ENCODE measurements around the gene RHOH. TPM values are rescaled to one million over a fixed set of nuclear protein-coding genes. Genes with fewer than 3 reads are reported as not detected.

RHOH gene
- polyA plus RNA-seq, 2 of the 4 experiments (the other 2 are of a cell fraction): 0.08 to 0.26 TPM

- no peak for DNase-seq (ENCODE audit: low read depth in 1 of 2, low spot score in 1 of 2)
- TF ChIP-seq EHF (CRISPR knock-in tag; IDR thresholded peaks at IDR 0.05) (no peak), EP300 (IDR thresholded peaks at IDR 0.05) (no peak), FOXS1 (CRISPR knock-in tag; IDR thresholded peaks at IDR 0.05) (no peak)
- POLR2A ChIA-PET: interaction anchor here (0.9 kb wide), 1 partner anchor 126 kb away, joined by 3 read pairs; no protein-coding TSS in a partner anchor
- CTCF ChIA-PET: interaction anchor here (0.6 to 1.0 kb wide), 2 partner anchors 92 to 535 kb away, joined by 3 read pairs; no protein-coding TSS in a partner anchor
- Histone ChIP-seq H3K9me3 (no peaks in the 10 kb centered on the region), H3K4me3 (no peak overlapping the region), H3K4me1 (peaks cover 12% of the 10 kb centered on the region), H3K27ac (peak overlapping the region; percentile 27 to 43; a peak in 2 of 6 replicates), H3K4me2 (no peak overlapping the region)
- 90% methylated on average over 12 of the region's 12 CpGs for WGBS (ENCODE audit: missing lambda C conversion rate)
- ATAC-seq: no peak
- FAIRE-seq: no peak
Measured at GRCh38 chr4:40183615-40184411, 13.0 kb upstream of the RHOH start.

- CTCF ChIA-PET: no interaction called here
- ATAC-seq: no peak
- FAIRE-seq: no peak
- POLR2A ChIA-PET: interaction anchor here (0.6 kb wide), 1 partner anchor 130 kb away, joined by 3 read pairs; no protein-coding TSS in a partner anchor
- Histone ChIP-seq H3K9me3 (no peaks in the 10 kb centered on the region), H3K4me3 (no peak overlapping the region), H3K4me1 (peaks cover 29% of the 10 kb centered on the region), H3K4me2 (no peak overlapping the region), H3K27ac (peak overlapping the region; percentile 16 to 33; a peak in 4 of 6 replicates)
- DNase-seq (ENCODE audit: low read depth in 1 of 2, low spot score in 1 of 2): no peak
- TF ChIP-seq HOXB13 (CRISPR knock-in tag; IDR thresholded peaks at IDR 0.05; ENCODE audit: low read depth): no peak
- 81% methylated on average over 5 of the region's 5 CpGs for WGBS (ENCODE audit: missing lambda C conversion rate)
Measured at GRCh38 chr4:40185830-40186664, 10.8 kb upstream of the RHOH start.

GRCh38 chr4:40186665-40187014, 10.2 kb upstream of the RHOH start:
- Histone ChIP-seq H3K4me3 (no peak overlapping the region), H3K4me1 (peaks cover 31% of the 10 kb centered on the region), H3K4me2 (no peak overlapping the region), H3K9me3 (no peaks in the 10 kb centered on the region), H3K27ac (peak overlapping the region in 1 of 2 experiments; percentile 33; a peak in 4 of 6 replicates)
- TF ChIP-seq ZNF302 (CRISPR knock-in tag; IDR thresholded peaks at IDR 0.05) (no peak), BCL3 (IDR thresholded peaks at IDR 0.05) (no peak), GATA3 (IDR thresholded peaks at IDR 0.05; ENCODE audit: borderline replicate concordance) (no peak), JUN (IDR thresholded peaks at IDR 0.05) (no peak), EHMT2 (IDR thresholded peaks at IDR 0.05; ENCODE audit: low read depth) (no peak), POLR2A (IDR thresholded peaks at IDR 0.05; ENCODE audit: low read length) (no peak), REST (IDR thresholded peaks at IDR 0.05) (no peak), ATOH8 (CRISPR knock-in tag; IDR thresholded peaks at IDR 0.05; ENCODE audit: low read depth) (no peak), MYC (IDR thresholded peaks at IDR 0.05; ENCODE audit: borderline replicate concordance, low read length) (no peak), HOXA7 (CRISPR knock-in tag; IDR thresholded peaks at IDR 0.05) (no peak), RAD21 (conservative IDR thresholded peaks at IDR 0.05 in 1 of 2, IDR thresholded peaks at IDR 0.05 in 1 of 2) (no peak), ZSCAN20 (CRISPR knock-in tag; IDR thresholded peaks at IDR 0.05) (no peak), NFE2L2 (conservative IDR thresholded peaks at IDR 0.05; ENCODE audit: low read length) (no peak)
- ATAC-seq: no peak
- no peak for FAIRE-seq
- POLR2A ChIA-PET: no interaction called here
- 95% methylated on average over 1 of the region's 1 CpG for WGBS (ENCODE audit: missing lambda C conversion rate)
- CTCF ChIA-PET: no interaction called here
- DNase-seq (ENCODE audit: low read depth in 1 of 2, low spot score in 1 of 2): no peak

Measured in A549 (cell line).